Suprapubic skin (tissue), 4 donors: ENCODE measurements around the gene VPS37B. TPM values are rescaled to one million over a fixed set of nuclear protein-coding genes. Genes with fewer than 3 reads are reported as not detected.
A peak's percentile ranks its signal among the peaks of the same experiment; 100 is the strongest.
"Not testable (repeated sequence)": the region's sequence is repeated elsewhere in the genome, so short reads cannot be mapped to it uniquely, and the experiment has no call there.

Experiments
- DNase-seq, 2 donors: peaks; one replicate each; pipeline ENCODE4 v3.0.0-alpha.2; 2019; ENCODE audit warnings: low spot score in 2 of 2
- H3K27ac ChIP-seq: fragments of 200-600 bp; sonication (generic); one replicate; pipeline ENCODE4 v1.5.1; 2019
- H3K27me3 ChIP-seq: fragments of 200-600 bp; sonication (generic); one replicate; pipeline ENCODE4 v1.5.1; 2019
- H3K36me3 ChIP-seq: fragments of 200-600 bp; sonication (generic); one replicate; pipeline ENCODE4 v1.5.1; 2019
- H3K4me1 ChIP-seq: fragments of 200-600 bp; sonication (generic); one replicate; pipeline ENCODE4 v1.5.1; 2019
- H3K4me3 ChIP-seq: fragments of 200-600 bp; sonication (generic); one replicate; pipeline ENCODE4 v1.5.1; 2019; ENCODE audit warnings: mild to moderate bottlenecking
- H3K9me3 ChIP-seq: fragments of 200-600 bp; sonication (generic); one replicate; pipeline ENCODE4 v1.5.1; 2019
- CTCF ChIP-seq, 2 donors: fragments of 200-600 bp in 1 of 2; fragments of 450-650 bp in 1 of 2; sonication (generic) in 1 of 2; IDR thresholded peaks; one replicate each; pipeline ENCODE4 v1.5.1; 2016 to 2019; ENCODE audit warnings: antibody characterized with exemption in 2 of 2, mild to moderate bottlenecking in 1 of 2, moderate library complexity in 1 of 2
- EP300 ChIP-seq: sonication (generic); formaldehyde crosslinking; IDR thresholded peaks from one replicate; pipeline ENCODE4 v1.6.1; 2017; ENCODE audit warnings: antibody characterized with exemption
- POLR2A ChIP-seq, 2 donors: fragments of 450-650 bp; IDR thresholded peaks; one replicate each; pipeline ENCODE4 v1.6.1; 2017; ENCODE audit warnings: antibody characterized with exemption in 2 of 2, mild to moderate bottlenecking in 2 of 2, moderate library complexity in 2 of 2
- POLR2AphosphoS5 ChIP-seq, 3 donors: sonication (generic); formaldehyde crosslinking; IDR thresholded peaks; one replicate each; pipeline ENCODE4 v1.6.1; 2017; ENCODE audit warnings: antibody characterized with exemption in 3 of 3
- WGBS: methylation state at CpG from one replicate; pipeline ENCODE4 v1.1.5; 2018; 5-methylcytosine and 5-hydroxymethylcytosine counted together
- total RNA-seq, 4 donors: library from RNA; depleted of rRNA; stranded (reverse); fragments of >200 nt; gene quantifications; one replicate each; pipeline ENCODE4 v1.1.0, GENCODE V29; 2016

The VPS37B gene
- total RNA-seq, 4 donors from 2014 or later, result 42.0 to 67.1 (median 63.0) TPM

- DNase-seq, result no peak
- TF ChIP-seq EP300 (no peak), POLR2AphosphoS5 (IDR thresholded peaks at IDR 0.05) (no peak), CTCF (IDR thresholded peaks at IDR 0.05) (no peak), POLR2A (IDR thresholded peaks at IDR 0.05) (no peak)
- Histone ChIP-seq H3K9me3 (no peaks in the 10 kb centered on the region), H3K36me3 (no peaks in the 10 kb centered on the region), H3K27me3 (no peaks in the 10 kb centered on the region), H3K4me3 (no peak overlapping the region), H3K27ac (no peak overlapping the region), H3K4me1 (peaks cover 50% of the 10 kb centered on the region)
- 85% methylated on average over 14 of the region's 17 CpGs for WGBS
Measured at GRCh38 chr12:122878780-122879612, 16.9 kb downstream of the VPS37B start.

DNA sequence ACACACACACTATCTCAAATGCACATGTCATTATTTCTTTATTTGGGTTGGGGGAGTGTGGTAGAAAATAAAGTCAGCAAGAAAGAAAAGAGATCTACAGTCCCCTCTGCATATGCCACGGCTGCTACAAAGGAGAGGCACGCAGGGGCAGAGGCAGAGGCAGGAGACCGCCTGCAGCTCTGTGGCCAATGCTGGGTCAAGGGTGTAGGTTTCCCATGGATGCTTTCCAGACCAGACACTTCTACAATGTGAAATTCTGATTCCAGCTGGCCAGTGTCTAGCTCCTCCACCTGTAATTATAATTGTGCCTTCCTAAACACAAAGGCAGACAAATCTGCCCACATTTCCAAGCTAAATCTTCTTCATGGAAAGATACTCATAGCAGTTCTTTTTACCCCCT, 19.2 kb downstream of the VPS37B start:
- WGBS, result 61% methylated on average over 3 of the region's 3 CpGs
- no peak for TF ChIP-seq EP300
- TF ChIP-seq CTCF (IDR thresholded peaks at IDR 0.05), result no peak
- Histone ChIP-seq H3K27me3 (no peaks in the 10 kb centered on the region), H3K4me3 (no peak overlapping the region), H3K4me1 (peaks cover 66% of the 10 kb centered on the region), H3K36me3 (no peaks in the 10 kb centered on the region), H3K27ac (no peak overlapping the region), H3K9me3 (no peaks in the 10 kb centered on the region)
- DNase-seq, result no peak

GRCh38 chr12:122876281-122876680, 19.6 kb downstream of the VPS37B start:
- peaks cover 68% of the 10 kb centered on the region for H3K4me1 ChIP-seq

DNA sequence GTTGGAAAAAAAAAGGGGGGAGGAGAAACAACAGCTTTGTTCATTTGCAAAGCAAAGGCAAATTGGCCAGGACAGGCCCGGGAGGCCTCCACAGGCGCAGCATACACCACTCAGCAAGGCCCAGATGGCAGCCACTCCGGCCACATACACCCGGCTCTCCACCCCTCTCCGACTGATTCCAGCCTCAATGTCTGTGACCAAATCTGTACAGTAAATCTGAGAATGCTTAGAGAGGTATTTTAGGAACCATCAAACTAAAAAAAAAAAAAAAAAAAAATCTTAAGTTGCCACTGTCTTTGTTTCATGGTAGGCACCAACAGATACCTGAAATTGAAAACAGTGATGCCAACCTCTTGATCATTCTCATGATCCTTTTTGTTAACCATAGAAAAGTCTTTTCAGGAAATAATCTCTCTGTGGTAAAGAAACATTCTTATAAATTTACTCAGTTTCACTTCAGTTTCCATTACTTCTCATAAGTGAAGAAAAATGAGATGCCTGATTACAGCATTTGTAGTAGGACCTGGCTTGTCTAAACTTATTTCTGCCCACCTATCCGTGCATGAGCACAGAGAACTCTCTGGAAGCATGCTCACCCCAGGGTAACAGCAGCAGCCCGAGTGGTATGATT, 20.2 kb downstream of the VPS37B start:
- 64% methylated on average over 7 of the region's 7 CpGs for WGBS
- DNase-seq, result peak in 1 of 2 donors; percentile 53
- Histone ChIP-seq H3K27ac (no peak overlapping the region), H3K9me3 (no peaks in the 10 kb centered on the region), H3K36me3 (no peaks in the 10 kb centered on the region), H3K4me3 (no peak overlapping the region), H3K4me1 (peaks cover 68% of the 10 kb centered on the region), H3K27me3 (no peaks in the 10 kb centered on the region)
- no peak for TF ChIP-seq EP300
- TF ChIP-seq POLR2AphosphoS5 (IDR thresholded peaks at IDR 0.05), result no peak
- TF ChIP-seq CTCF (IDR thresholded peaks at IDR 0.05), result no peak
- TF ChIP-seq POLR2A (IDR thresholded peaks at IDR 0.05), result no peak

More at GRCh38 chr12:122876281-122876680, 19.6 kb downstream of the VPS37B start:
- H3K36me3 ChIP-seq, H3K27ac ChIP-seq, H3K27me3 ChIP-seq, DNase-seq, H3K9me3 ChIP-seq, H3K4me3 ChIP-seq: not testable (repeated sequence)
- WGBS, result 90% methylated on average over 5 of the region's 5 CpGs

- Histone ChIP-seq H3K27ac (peak overlapping the region; percentile 91), H3K36me3 (peaks cover 13% of the 10 kb centered on the region), H3K27me3 (no peaks in the 10 kb centered on the region), H3K4me3 (no peak overlapping the region), H3K4me1 (peaks cover 69% of the 10 kb centered on the region), H3K9me3 (no peaks in the 10 kb centered on the region)
- no peak for TF ChIP-seq POLR2A (IDR thresholded peaks at IDR 0.05)
- TF ChIP-seq CTCF (IDR thresholded peaks at IDR 0.05), result no peak
- no peak for TF ChIP-seq EP300
- TF ChIP-seq POLR2AphosphoS5 (IDR thresholded peaks at IDR 0.05), result no peak
- 92% methylated on average over 12 of the region's 12 CpGs for WGBS
- no peak for DNase-seq
Measured at GRCh38 chr12:122874081-122874480, 21.8 kb downstream of the VPS37B start.
